GM18520 (cell line): ENCODE measurements around the gene GPR35.
"Not testable (repeated sequence)": the region's sequence is repeated elsewhere in the genome, so short reads cannot be mapped to it uniquely, and the experiment has no call there.

Source experiments
- ATAC-seq: cut with Tn5 transposase; IDR thresholded peaks from one replicate; pipeline ENCODE4 v1.9.1; 2021; ENCODE audit not compliant: unreplicated experiment

Gene GPR35

GRCh38 chr2:240650254-240650965 lies 25.1 kb downstream of the GPR35 start:
- ATAC-seq: no peak

GRCh38 chr2:240651185-240651584 lies 25.9 kb downstream of the GPR35 start:
- no peak for ATAC-seq

GRCh38 chr2:240655931-240656886 lies 30.9 kb downstream of the GPR35 start:
- ATAC-seq: no peak

GRCh38 chr2:240659883-240660282 lies 34.6 kb downstream of the GPR35 start:
- not testable (repeated sequence) for ATAC-seq

- no peak for ATAC-seq
Observed at GRCh38 chr2:240662681-240663080, 37.4 kb downstream of the GPR35 start.

GRCh38 chr2:240663546-240664190 lies 38.4 kb downstream of the GPR35 start:
- ATAC-seq: no peak

GRCh38 chr2:240664622-240665021 lies 39.3 kb downstream of the GPR35 start:
- ATAC-seq: no peak

GRCh38 chr2:240670402-240670801 lies 45.1 kb downstream of the GPR35 start:
- no peak for ATAC-seq

GRCh38 chr2:240670950-240671349 lies 45.7 kb downstream of the GPR35 start:
- ATAC-seq: no peak

- ATAC-seq: no peak
Observed at GRCh38 chr2:240672076-240672700, 46.9 kb downstream of the GPR35 start.

- ATAC-seq: no peak
Observed at GRCh38 chr2:240672701-240673190, 47.5 kb downstream of the GPR35 start.

GRCh38 chr2:240674461-240675184 lies 49.3 kb downstream of the GPR35 start:
- not testable (repeated sequence) for ATAC-seq

- not testable (repeated sequence) for ATAC-seq
Observed at GRCh38 chr2:240675345-240675744, 50.1 kb downstream of the GPR35 start.

GRCh38 chr2:240678043-240678442 lies 52.8 kb downstream of the GPR35 start:
- ATAC-seq: not testable (repeated sequence)

- ATAC-seq: not testable (repeated sequence)
Observed at GRCh38 chr2:240678909-240679308, 53.6 kb downstream of the GPR35 start.

- not testable (repeated sequence) for ATAC-seq
Observed at GRCh38 chr2:240680185-240680584, 54.9 kb downstream of the GPR35 start.
